IMR-90 (cell line): ENCODE measurements around the gene SEZ6L. TPM values are rescaled to one million over a fixed set of nuclear protein-coding genes. Genes with fewer than 3 reads are reported as not detected.

Source experiments
- ATAC-seq: fragments of 200-7000 bp; cut with Tn5 transposase; 2 replicates; pipeline ENCODE4 v1.9.1; 2020; ENCODE audit warnings: low read depth, mild to moderate bottlenecking, moderate library complexity
- BruUV-seq: library from RNA; stranded (reverse); fragments of 400-500 nt; replicated peaks from 2 replicates; lab custom pipeline; 2021; lab: Mats Ljungman, UMichigan
- CTCF ChIA-PET: fragments of 300-600 bp; formaldehyde crosslinking; extraction: SDS; loops from one replicate; lab custom pipeline; 2021; ENCODE audit warnings: antibody characterized with exemption; lab: Yijun Ruan, JAX
- POLR2A ChIA-PET: fragments of 300-600 bp; sonication (Branson Sonifier 250); formaldehyde crosslinking; loops from one replicate; lab custom pipeline; 2022; ENCODE audit warnings: antibody characterized with exemption; ENCODE audit not compliant: unreplicated experiment; lab: Charles Lee
- DNase-seq: peaks from one replicate; pipeline ENCODE4 v3.0.0; 2013
- H2AFZ ChIP-seq: replicated peaks from 2 replicates; pipeline ENCODE3; 2013; ENCODE audit warnings: low read length, mild to moderate bottlenecking; ENCODE audit not compliant: poor library complexity
- H2AK5ac ChIP-seq: 2 replicates; pipeline ENCODE4 v1.6.1; 2013; ENCODE audit warnings: low read depth, low read length, inconsistent platforms
- H2AK9ac ChIP-seq: replicated peaks from 2 replicates; pipeline ENCODE3; 2013; ENCODE audit warnings: mild to moderate bottlenecking, low read depth, low read length, moderate library complexity; ENCODE audit not compliant: poor library complexity
- H2BK120ac ChIP-seq: 2 replicates; pipeline ENCODE4 v1.6.1; 2013; ENCODE audit warnings: low read depth, low read length, inconsistent platforms
- H2BK15ac ChIP-seq: 3 replicates; pipeline ENCODE4 v1.6.1; 2013; ENCODE audit warnings: low read depth, low read length, inconsistent platforms
- H2BK20ac ChIP-seq: 2 replicates; pipeline ENCODE4 v1.6.1; 2013; ENCODE audit warnings: low read depth, mild to moderate bottlenecking, inconsistent platforms, low read length, moderate library complexity
- H2BK5ac ChIP-seq: 2 replicates; pipeline ENCODE4 v1.6.1; 2013; ENCODE audit warnings: mild to moderate bottlenecking, low read depth, low read length, inconsistent platforms; ENCODE audit not compliant: poor library complexity, severe bottlenecking
- H3K14ac ChIP-seq: replicated peaks from 2 replicates; pipeline ENCODE4 v1.6.1; 2013; ENCODE audit warnings: low read depth, low read length, inconsistent platforms
- H3K18ac ChIP-seq: 2 replicates; pipeline ENCODE4 v1.6.1; 2013; ENCODE audit warnings: low read depth, low read length, control low read depth
- H3K23ac ChIP-seq: 2 replicates; pipeline ENCODE4 v1.6.1; 2013; ENCODE audit warnings: low read depth, low read length, inconsistent platforms
- H3K27ac ChIP-seq: 2 replicates; pipeline ENCODE4 v1.5.1; 2013; ENCODE audit warnings: mild to moderate bottlenecking, control low read depth, low read length; ENCODE audit not compliant: insufficient read depth
- H3K27me3 ChIP-seq: 2 replicates; pipeline ENCODE4 v1.6.1; 2013; ENCODE audit warnings: low read length; ENCODE audit not compliant: control insufficient read depth, insufficient read depth
- H3K36me3 ChIP-seq: 2 replicates; pipeline ENCODE4 v1.6.1; 2013; ENCODE audit warnings: low read length, mixed read lengths; ENCODE audit not compliant: control insufficient read depth, insufficient read depth
- H3K4ac ChIP-seq: 2 replicates; pipeline ENCODE4 v1.6.1; 2013; ENCODE audit warnings: low read depth, low read length, inconsistent platforms
- H3K4me1 ChIP-seq: 2 replicates; pipeline ENCODE4 v1.6.1; 2013; ENCODE audit warnings: low read length, mixed read lengths; ENCODE audit not compliant: control insufficient read depth, insufficient read depth
- H3K4me2 ChIP-seq: 2 replicates; pipeline ENCODE4 v1.6.1; 2013; ENCODE audit warnings: low read depth, mild to moderate bottlenecking, control low read depth, low read length, moderate library complexity
- H3K4me3 ChIP-seq: 2 replicates; pipeline ENCODE4 v1.5.1; 2013; ENCODE audit warnings: low read depth, mild to moderate bottlenecking, control low read depth, low read length, moderate library complexity; ENCODE audit not compliant: insufficient read depth
- H3K56ac ChIP-seq: 2 replicates; pipeline ENCODE4 v1.6.1; 2013; ENCODE audit warnings: low read length, inconsistent platforms; ENCODE audit not compliant: insufficient read depth; ENCODE audit errors: extremely low read depth
- H3K79me1 ChIP-seq, 2 experiments: 2 replicates each; pipeline ENCODE4 v1.6.1; 2013; ENCODE audit warnings: low read length in 2 of 2, inconsistent platforms in 1 of 2, low read depth in 1 of 2
- H3K9ac ChIP-seq: 2 replicates; pipeline ENCODE4 v1.6.1; 2013; ENCODE audit warnings: low read depth, low read length, control low read depth
- H3K9me1 ChIP-seq: 2 replicates; pipeline ENCODE4 v1.6.1; 2013; ENCODE audit warnings: low read length, inconsistent platforms; ENCODE audit not compliant: insufficient read depth
- H3K9me3 ChIP-seq: 2 replicates; pipeline ENCODE4 v1.6.1; 2013; ENCODE audit warnings: low read length; ENCODE audit not compliant: control insufficient read depth, insufficient read depth
- H4K20me1 ChIP-seq: 2 replicates; pipeline ENCODE4 v1.6.1; 2013; ENCODE audit warnings: low read length, inconsistent platforms; ENCODE audit not compliant: insufficient read depth
- H4K5ac ChIP-seq: 2 replicates; pipeline ENCODE4 v1.6.1; 2013; ENCODE audit warnings: mild to moderate bottlenecking, low read depth, low read length, control low read depth
- H4K8ac ChIP-seq, 2 experiments: 2 replicates each; pipeline ENCODE4 v1.6.1; 2013; ENCODE audit warnings: low read depth in 2 of 2, low read length in 2 of 2, control low read depth in 1 of 2, inconsistent platforms in 1 of 2
- H4K91ac ChIP-seq: 2 replicates; pipeline ENCODE4 v1.6.1; 2013; ENCODE audit warnings: low read depth, low read length, inconsistent platforms; ENCODE audit not compliant: insufficient read depth
- BHLHE40 ChIP-seq: fragments of 150-350 bp; IDR thresholded peaks from 2 replicates; pipeline ENCODE4 v1.6.1; 2016; ENCODE audit warnings: mild to moderate bottlenecking, low read depth, low read length
- CHD1 ChIP-seq: IDR thresholded peaks from 2 replicates; pipeline ENCODE4 v1.6.1; 2012; ENCODE audit warnings: low read depth, low read length, improper control_type of control experiment
- CTCF ChIP-seq: conservative IDR thresholded peaks from 2 replicates; pipeline ENCODE4 v1.5.1; 2012; ENCODE audit warnings: mild to moderate bottlenecking, low read depth, low read length, improper control_type of control experiment
- ELK1 ChIP-seq: fragments of 150-350 bp; IDR thresholded peaks from 2 replicates; pipeline ENCODE4 v1.6.1; 2016; ENCODE audit warnings: low read depth, mild to moderate bottlenecking, low read length, moderate library complexity, borderline replicate concordance
- FOS ChIP-seq: fragments of 150-350 bp; IDR thresholded peaks from 2 replicates; pipeline ENCODE4 v1.6.1; 2016; ENCODE audit warnings: low read depth, low read length
- NFE2L2 ChIP-seq: fragments of 150-350 bp; IDR thresholded peaks from 2 replicates; pipeline ENCODE4 v1.6.1; 2016; ENCODE audit warnings: low read depth, mild to moderate bottlenecking, low read length
- RCOR1 ChIP-seq: IDR thresholded peaks from 2 replicates; pipeline ENCODE4 v1.6.1; 2012; ENCODE audit warnings: mild to moderate bottlenecking, low read length, improper control_type of control experiment; ENCODE audit not compliant: insufficient replicate concordance
- RFX5 ChIP-seq: IDR thresholded peaks from 2 replicates; pipeline ENCODE4 v1.8.0; 2012; ENCODE audit warnings: low read depth, mild to moderate bottlenecking, low read length, moderate library complexity
- WGBS, 2 experiments: methylation state at CpG; one replicate each; pipeline versions ENCODE4 v1.1.5 to v1.1.7; 2013; ENCODE audit warnings: missing lambda C conversion rate in 2 of 2; ENCODE audit not compliant: insufficient read length in 1 of 2; ENCODE audit errors: extremely low coverage in 2 of 2; 5-methylcytosine and 5-hydroxymethylcytosine counted together
- dilution Hi-C: fragments of 300-500 bp; cut with HindIII; formaldehyde crosslinking; loops from one replicate; pipeline ENCODE4 v1.14.3; 2018; ENCODE audit warnings: low sequenced_read_pairs; ENCODE audit not compliant: unreplicated experiment
- in situ Hi-C: fragments of 300-500 bp; cut with MboI; formaldehyde crosslinking; loops from 3 replicates; pipeline ENCODE4 v1.14.3; 2019; ENCODE audit warnings: low sequenced_read_pairs, inconsistent platforms, mixed read lengths
- intact Hi-C: fragments of 100-400 bp; cut with micrococcal nuclease; formaldehyde crosslinking; loops from 2 replicates; pipeline ENCODE4 v1.10.0; 2022
- polyA plus RNA-seq, 3 experiments: library from polyadenylated mRNA; depleted of rRNA; stranded (reverse); fragments of >200 nt; gene quantifications; 2 replicates each; pipeline ENCODE4 v1.2.3, GENCODE V29; 2012; ENCODE audit warnings: low replicate concordance in 1 of 3
- total RNA-seq: library from RNA; depleted of rRNA; stranded (reverse); fragments of >200 nt; gene quantifications from 2 replicates; pipeline ENCODE4 v1.2.3, GENCODE V29; 2012

Gene SEZ6L
- total and polyA plus RNA-seq, 2 of the 4 experiments (the other 2 are of a cell fraction): not detected

GRCh38 chr22:26265281-26265680 lies 96.0 kb downstream of the SEZ6L start:
- H3K4ac ChIP-seq: no peak overlapping the region
- H3K9me1 ChIP-seq: no peaks in the 10 kb centered on the region
- no peaks in the 10 kb centered on the region; the same call in 1 of the 2 replicates for H3K9me3 ChIP-seq
- H4K8ac ChIP-seq: no peak overlapping the region
- H3K79me1 ChIP-seq: no peaks in the 10 kb centered on the region
- no peak overlapping the region for H2AFZ ChIP-seq
- BruUV-seq: no TSS peak
- H4K20me1 ChIP-seq: no peaks in the 10 kb centered on the region
- TF ChIP-seq ELK1 (no peak), BHLHE40 (no peak), CHD1 (no peak), NFE2L2 (no peak), FOS (no peak), RFX5 (no peak), CTCF (no peak), RCOR1 (no peak)
- ChIA-PET POLR2A (no interaction called here), CTCF (no interaction called here)
- H3K4me1 ChIP-seq: no peaks in the 10 kb centered on the region
- no peak overlapping the region for H2BK20ac ChIP-seq
- no peak overlapping the region for H2AK9ac ChIP-seq
- no CpG with 5 or more reads among the region's 7 CpGs for WGBS, 2 experiments
- no peak overlapping the region for H3K4me3 ChIP-seq
- no peak overlapping the region for H2BK15ac ChIP-seq
- no peak overlapping the region for H3K4me2 ChIP-seq
- dilution Hi-C loops: no loop called here
- H3K27ac ChIP-seq: no peak overlapping the region
- no peak overlapping the region for H2AK5ac ChIP-seq
- H4K5ac ChIP-seq: no peak overlapping the region
- DNase-seq (no peak), ATAC-seq (no peak)
- no peak overlapping the region for H2BK5ac ChIP-seq
- H3K56ac ChIP-seq: no peak overlapping the region
- in situ Hi-C loops: no loop called here
- no peaks in the 10 kb centered on the region for H3K27me3 ChIP-seq
- H4K91ac ChIP-seq: no peak overlapping the region
- no peak overlapping the region for H2BK120ac ChIP-seq
- no peak overlapping the region for H3K14ac ChIP-seq
- intact Hi-C loops: no loop called here
- H3K18ac ChIP-seq: no peak overlapping the region
- no peak overlapping the region for H3K9ac ChIP-seq
- no peak overlapping the region for H3K23ac ChIP-seq
- no peaks in the 10 kb centered on the region for H3K36me3 ChIP-seq
